ENCODE results near the gene MID1. TPM values are rescaled to one million over a fixed set of nuclear protein-coding genes. Genes with fewer than 3 reads are reported as not detected.

The MID1 gene
- total RNA-seq, 1 donor from 2014 or later = 13.9 TPM

DNA sequence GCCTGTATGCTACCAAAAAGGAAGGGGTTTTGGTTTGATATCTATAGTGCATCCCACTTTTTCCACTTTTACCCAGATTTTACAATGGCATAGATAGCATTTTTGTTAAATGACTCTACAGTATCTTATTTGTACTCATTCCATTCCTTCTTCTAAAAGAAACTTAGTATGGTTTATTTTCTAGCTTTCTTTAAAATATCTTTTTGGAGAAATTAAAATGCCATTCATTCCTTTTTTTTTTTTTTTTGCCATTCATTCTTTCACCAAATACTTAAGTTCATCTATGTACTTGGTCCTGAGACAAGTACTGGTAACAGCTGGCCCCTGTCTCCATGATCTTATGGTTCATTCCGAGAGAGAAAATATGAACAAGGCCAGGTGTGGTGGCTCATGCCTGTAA is 49.1 kb downstream of the MID1 start:
- H3K27me3 Mint-ChIP-seq (ENCODE audit: low read depth) = no peaks in the 10 kb centered on the region
- H3K36me3 Mint-ChIP-seq (ENCODE audit: low read depth) = no peaks in the 10 kb centered on the region
- TF ChIP-seq, protein P1, sequence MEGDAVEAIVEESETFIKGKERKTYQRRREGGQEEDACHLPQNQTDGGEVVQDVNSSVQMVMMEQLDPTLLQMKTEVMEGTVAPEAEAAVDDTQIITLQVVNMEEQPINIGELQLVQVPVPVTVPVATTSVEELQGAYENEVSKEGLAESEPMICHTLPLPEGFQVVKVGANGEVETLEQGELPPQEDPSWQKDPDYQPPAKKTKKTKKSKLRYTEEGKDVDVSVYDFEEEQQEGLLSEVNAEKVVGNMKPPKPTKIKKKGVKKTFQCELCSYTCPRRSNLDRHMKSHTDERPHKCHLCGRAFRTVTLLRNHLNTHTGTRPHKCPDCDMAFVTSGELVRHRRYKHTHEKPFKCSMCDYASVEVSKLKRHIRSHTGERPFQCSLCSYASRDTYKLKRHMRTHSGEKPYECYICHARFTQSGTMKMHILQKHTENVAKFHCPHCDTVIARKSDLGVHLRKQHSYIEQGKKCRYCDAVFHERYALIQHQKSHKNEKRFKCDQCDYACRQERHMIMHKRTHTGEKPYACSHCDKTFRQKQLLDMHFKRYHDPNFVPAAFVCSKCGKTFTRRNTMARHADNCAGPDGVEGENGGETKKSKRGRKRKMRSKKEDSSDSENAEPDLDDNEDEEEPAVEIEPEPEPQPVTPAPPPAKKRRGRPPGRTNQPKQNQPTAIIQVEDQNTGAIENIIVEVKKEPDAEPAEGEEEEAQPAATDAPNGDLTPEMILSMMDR (IDR thresholded peaks at IDR 0.05) = no peak
- H3K27ac Mint-ChIP-seq (ENCODE audit: unreplicated experiment) = no peak overlapping the region
- no peak for DNase-seq (ENCODE audit: low spot score)
- H3K4me3 Mint-ChIP-seq (ENCODE audit: unreplicated experiment) = no peak overlapping the region
- peaks cover 30% of the 10 kb centered on the region for H3K4me1 Mint-ChIP-seq (ENCODE audit: low read depth)
- H3K9me3 Mint-ChIP-seq (ENCODE audit: low read depth) = peaks cover 26% of the 10 kb centered on the region

DNA sequence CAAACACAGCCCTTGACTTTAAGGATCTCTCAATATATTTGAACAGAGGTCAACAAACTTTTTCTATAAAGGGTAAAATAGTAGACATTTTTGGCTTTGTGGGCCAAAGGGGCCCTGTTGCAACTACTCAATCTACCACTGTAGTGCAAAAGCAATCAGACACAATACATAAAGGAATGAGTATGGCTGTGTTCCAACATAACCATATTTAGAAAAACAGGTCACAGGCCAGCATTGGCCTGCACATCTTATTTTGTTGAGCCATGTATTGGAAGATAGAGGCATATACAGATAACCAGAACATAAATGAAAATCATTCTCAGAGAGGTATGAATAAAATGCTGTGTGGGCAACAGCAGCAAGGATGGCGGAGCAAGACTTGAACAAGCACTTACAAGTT is 49.8 kb downstream of the MID1 start:
- no peak for DNase-seq (ENCODE audit: low spot score)
- no peak overlapping the region for H3K4me3 Mint-ChIP-seq (ENCODE audit: unreplicated experiment)
- TF ChIP-seq, protein P1 (IDR thresholded peaks at IDR 0.05) = no peak
- H3K36me3 Mint-ChIP-seq (ENCODE audit: low read depth) = no peaks in the 10 kb centered on the region
- H3K27me3 Mint-ChIP-seq (ENCODE audit: low read depth) = no peaks in the 10 kb centered on the region
- peaks cover 26% of the 10 kb centered on the region for H3K9me3 Mint-ChIP-seq (ENCODE audit: low read depth)
- peak overlapping the region; percentile 86 for H3K27ac Mint-ChIP-seq (ENCODE audit: unreplicated experiment)
- H3K4me1 Mint-ChIP-seq (ENCODE audit: low read depth) = peaks cover 33% of the 10 kb centered on the region

DNA sequence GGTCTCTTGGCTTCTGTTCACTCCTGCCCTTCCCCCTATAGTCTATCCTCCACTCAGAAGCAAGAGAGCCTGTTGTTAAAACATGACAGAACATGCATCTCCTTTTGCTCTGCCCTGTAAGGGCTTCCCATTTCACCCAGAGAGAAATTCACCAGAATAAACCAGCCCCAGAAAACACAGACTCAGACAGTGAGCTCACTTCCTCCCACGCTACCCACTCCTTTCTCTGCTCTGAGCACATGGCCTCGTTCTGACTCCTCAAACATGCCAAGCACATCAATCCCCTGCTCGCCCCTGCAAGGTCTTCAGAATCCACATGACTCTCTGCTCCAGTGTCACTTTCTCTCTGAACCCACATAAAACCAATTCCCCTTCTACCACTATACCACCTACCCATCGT is 50.4 kb downstream of the MID1 start:
- peak overlapping the region; percentile 86 for H3K27ac Mint-ChIP-seq (ENCODE audit: unreplicated experiment)
- H3K27me3 Mint-ChIP-seq (ENCODE audit: low read depth) = no peaks in the 10 kb centered on the region
- no peak for DNase-seq (ENCODE audit: low spot score)
- H3K9me3 Mint-ChIP-seq (ENCODE audit: low read depth) = peaks cover 26% of the 10 kb centered on the region
- peaks cover 33% of the 10 kb centered on the region for H3K4me1 Mint-ChIP-seq (ENCODE audit: low read depth)
- TF ChIP-seq, protein P1 (IDR thresholded peaks at IDR 0.05) = no peak
- H3K4me3 Mint-ChIP-seq (ENCODE audit: unreplicated experiment) = no peak overlapping the region
- no peaks in the 10 kb centered on the region for H3K36me3 Mint-ChIP-seq (ENCODE audit: low read depth)

DNA sequence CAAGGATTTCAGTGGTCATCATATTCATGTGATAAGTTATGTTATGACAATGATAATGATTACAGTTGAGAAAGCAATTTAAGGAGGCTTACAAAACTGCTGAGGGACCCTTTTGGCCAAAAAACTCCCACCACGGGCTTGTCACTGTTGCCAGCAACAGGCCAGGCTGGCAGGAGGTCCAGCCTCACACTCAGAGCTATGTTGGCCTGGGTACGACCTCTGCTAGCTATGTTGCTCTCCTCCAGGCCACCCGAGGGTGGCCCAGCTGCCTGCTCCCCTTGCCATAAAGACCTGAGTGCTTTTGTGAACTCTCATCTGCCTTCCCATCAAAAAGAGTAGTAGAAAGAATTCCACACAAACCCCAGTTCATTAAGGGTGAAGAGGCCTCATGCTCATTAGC is 52.0 kb downstream of the MID1 start:
- peaks cover 30% of the 10 kb centered on the region for H3K4me1 Mint-ChIP-seq (ENCODE audit: low read depth)
- no peaks in the 10 kb centered on the region for H3K27me3 Mint-ChIP-seq (ENCODE audit: low read depth)
- H3K4me3 Mint-ChIP-seq (ENCODE audit: unreplicated experiment) = no peak overlapping the region
- no peak overlapping the region for H3K27ac Mint-ChIP-seq (ENCODE audit: unreplicated experiment)
- peaks cover 22% of the 10 kb centered on the region for H3K9me3 Mint-ChIP-seq (ENCODE audit: low read depth)
- TF ChIP-seq, protein P1 (IDR thresholded peaks at IDR 0.05) = no peak
- DNase-seq (ENCODE audit: low spot score) = no peak
- no peaks in the 10 kb centered on the region for H3K36me3 Mint-ChIP-seq (ENCODE audit: low read depth)

DNA sequence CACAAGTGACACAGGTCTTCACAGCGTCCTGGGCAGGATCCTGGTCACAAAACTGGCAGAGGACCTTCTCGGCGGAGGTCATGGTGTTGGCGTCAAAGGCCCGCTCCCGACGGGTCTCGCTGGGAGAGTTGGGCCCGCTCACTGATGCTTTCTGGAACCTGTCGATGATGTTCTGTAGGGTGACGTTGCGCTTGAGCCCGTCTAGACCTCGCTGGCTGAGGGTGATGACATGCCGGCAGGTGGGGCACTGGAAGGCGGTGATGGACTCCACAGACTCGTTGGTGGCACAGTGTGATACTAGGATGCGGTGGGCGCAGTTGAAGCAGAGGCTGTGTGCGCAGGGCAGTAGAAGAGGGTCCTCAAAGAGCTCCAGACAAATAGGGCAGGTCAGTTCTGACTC is 53.2 kb downstream of the MID1 start:
- peaks cover 18% of the 10 kb centered on the region for H3K9me3 Mint-ChIP-seq (ENCODE audit: low read depth)
- no peaks in the 10 kb centered on the region for H3K27me3 Mint-ChIP-seq (ENCODE audit: low read depth)
- TF ChIP-seq, protein P1 (IDR thresholded peaks at IDR 0.05) = no peak
- no peak for DNase-seq (ENCODE audit: low spot score)
- no peak overlapping the region for H3K27ac Mint-ChIP-seq (ENCODE audit: unreplicated experiment)
- H3K36me3 Mint-ChIP-seq (ENCODE audit: low read depth) = no peaks in the 10 kb centered on the region
- peaks cover 30% of the 10 kb centered on the region for H3K4me1 Mint-ChIP-seq (ENCODE audit: low read depth)
- no peak overlapping the region for H3K4me3 Mint-ChIP-seq (ENCODE audit: unreplicated experiment)

Data from chondrocyte (in vitro differentiated cells).